Fibroblast of lung (primary cell): ENCODE results near the gene LAT. TPM values are rescaled to one million over a fixed set of nuclear protein-coding genes. Genes with fewer than 3 reads are reported as not detected.

ENCODE experiments used
- DNase-seq, 2 donors: peaks; one replicate each; pipeline versions ENCODE4 v3.0.0 to v3.0.0-alpha.2; 2010; ENCODE audit warnings: low read depth in 2 of 2
- H2AFZ ChIP-seq: 2 replicates; pipeline ENCODE4 v1.5.1; 2012; ENCODE audit warnings: low read length, control low read depth, inconsistent platforms
- H3K27ac ChIP-seq: 2 replicates; pipeline ENCODE4 v1.5.1; 2011; ENCODE audit warnings: low read length, control low read depth; ENCODE audit not compliant: insufficient read depth
- H3K27me3 ChIP-seq: 2 replicates; pipeline ENCODE4 v1.5.1; 2011; ENCODE audit warnings: mild to moderate bottlenecking, low read length; ENCODE audit not compliant: control insufficient read depth, insufficient read depth
- H3K36me3 ChIP-seq: 2 replicates; pipeline ENCODE4 v1.5.1; 2011; ENCODE audit warnings: low read length; ENCODE audit not compliant: control insufficient read depth, insufficient read depth
- H3K4me1 ChIP-seq: 2 replicates; pipeline ENCODE4 v1.5.1; 2011; ENCODE audit warnings: low read length; ENCODE audit not compliant: control insufficient read depth, insufficient read depth; ENCODE audit errors: extremely low read depth
- H3K4me2 ChIP-seq: 2 replicates; pipeline ENCODE4 v1.5.1; 2011; ENCODE audit warnings: low read length, control low read depth; ENCODE audit not compliant: insufficient read depth; ENCODE audit errors: extremely low read depth
- H3K4me3 ChIP-seq, 4 experiments: fragments of 200-600 bp in 1 of 4; sonication (generic) in 1 of 4; replicated peaks in 1 of 4; 2 replicates each; pipeline ENCODE4 v1.5.1; 2011 to 2016; ENCODE audit warnings: low read length in 4 of 4, low read depth in 3 of 4, mild to moderate bottlenecking in 3 of 4, control low read depth in 2 of 4, inconsistent platforms in 1 of 4, mixed read lengths in 1 of 4; ENCODE audit not compliant: insufficient read depth in 1 of 4; ENCODE audit errors: control extremely low read depth in 1 of 4
- H3K79me2 ChIP-seq: 2 replicates; pipeline ENCODE4 v1.5.1; 2012; ENCODE audit warnings: mild to moderate bottlenecking, low read length, inconsistent platforms; ENCODE audit not compliant: control insufficient read depth, insufficient read depth
- H3K9ac ChIP-seq: 2 replicates; pipeline ENCODE4 v1.5.1; 2011; ENCODE audit warnings: mild to moderate bottlenecking, low read length, control low read depth; ENCODE audit not compliant: insufficient read depth
- H3K9me3 ChIP-seq: 2 replicates; pipeline ENCODE4 v1.5.1; 2012; ENCODE audit warnings: low read depth, low read length; ENCODE audit not compliant: control insufficient read depth, insufficient read depth
- H4K20me1 ChIP-seq: 2 replicates; pipeline ENCODE4 v1.5.1; 2011; ENCODE audit warnings: low read length; ENCODE audit not compliant: control insufficient read depth, insufficient read depth; ENCODE audit errors: extremely low read depth
- EZH2 ChIP-seq: IDR thresholded peaks from 2 replicates; pipeline ENCODE4 v1.5.1; 2012; ENCODE audit warnings: low read length, control low read depth, mild to moderate bottlenecking; ENCODE audit errors: missing control alignments
- polyA plus RNA-seq, 2 donors: library from polyadenylated mRNA; depleted of rRNA in 1 of 2; stranded (reverse) in 1 of 2; unstranded in 1 of 2; fragments of >200 nt; gene quantifications; 2 replicates each; pipeline ENCODE4 v1.2.1, GENCODE V29; 2011 to 2012; ENCODE audit warnings: missing spikeins in 1 of 2
- total RNA-seq: library from RNA; depleted of rRNA; stranded (reverse); fragments of >200 nt; gene quantifications from 2 replicates; pipeline ENCODE4 v1.2.1, GENCODE V29; 2014
- TF ChIP-seq, protein P1 (sequence below), 2 donors: IDR thresholded peaks in 1 of 2; conservative IDR thresholded peaks in 1 of 2; 1 replicate in 1 of 2; 2 replicates in 1 of 2; pipeline ENCODE4 v1.5.1; 2011 to 2012; ENCODE audit warnings: low read length in 2 of 2, control low read depth in 1 of 2, inconsistent platforms in 1 of 2, low read depth in 1 of 2, mild to moderate bottlenecking in 1 of 2

The LAT gene
- total and polyA plus RNA-seq, 2 donors (not counting 1 experiment from before 2014, with no cell fraction given): 0.50 to 1.4 TPM

- DNase-seq: no peak
These were observed 7.6 kb downstream of the LAT start for GRCh38 chr16:28992496-28992895.

DNA sequence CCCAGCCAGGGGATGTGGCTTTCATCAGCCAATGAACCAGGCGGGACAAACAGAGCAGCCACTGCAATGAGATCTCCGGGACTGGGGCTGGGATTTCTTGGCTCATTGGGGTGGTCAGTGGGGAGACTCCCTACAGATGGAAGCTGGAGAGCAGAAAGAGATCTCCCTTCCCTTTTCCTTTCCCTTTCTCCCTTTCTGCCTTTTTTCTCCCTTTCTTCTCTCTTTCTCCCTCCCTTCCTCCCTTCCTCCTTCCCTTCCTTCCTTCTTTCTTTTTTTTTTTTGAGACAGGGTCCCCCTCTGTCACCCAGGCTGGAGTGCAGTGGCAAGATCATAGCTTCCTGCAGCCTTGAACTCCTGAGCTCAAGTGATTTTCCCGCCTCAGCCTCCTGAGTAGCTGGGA, 14.0 kb downstream of the LAT start:
- no peak for DNase-seq
- Histone ChIP-seq H2AFZ (no peak overlapping the region), H3K79me2 (no peaks in the 10 kb centered on the region), H3K27ac (no peak overlapping the region), H3K4me1 (no peaks in the 10 kb centered on the region), H3K9me3 (no peaks in the 10 kb centered on the region), H3K9ac (no peak overlapping the region), H3K4me3 (no peak overlapping the region), H4K20me1 (no peaks in the 10 kb centered on the region), H3K4me2 (no peak overlapping the region), H3K36me3 (no peaks in the 10 kb centered on the region), H3K27me3 (no peaks in the 10 kb centered on the region)
- TF ChIP-seq EZH2: no peak

More at GRCh38 chr16:28992496-28992895, 7.6 kb downstream of the LAT start:
- Histone ChIP-seq H3K4me3 (no peak overlapping the region), H3K36me3 (no peaks in the 10 kb centered on the region), H2AFZ (no peak overlapping the region), H3K79me2 (no peaks in the 10 kb centered on the region), H3K27ac (no peak overlapping the region), H3K4me1 (no peaks in the 10 kb centered on the region), H3K4me2 (no peak overlapping the region), H3K9me3 (no peaks in the 10 kb centered on the region), H3K27me3 (no peaks in the 10 kb centered on the region), H4K20me1 (no peaks in the 10 kb centered on the region), H3K9ac (no peak overlapping the region)
- TF ChIP-seq EZH2: no peak
- TF ChIP-seq, protein P1, sequence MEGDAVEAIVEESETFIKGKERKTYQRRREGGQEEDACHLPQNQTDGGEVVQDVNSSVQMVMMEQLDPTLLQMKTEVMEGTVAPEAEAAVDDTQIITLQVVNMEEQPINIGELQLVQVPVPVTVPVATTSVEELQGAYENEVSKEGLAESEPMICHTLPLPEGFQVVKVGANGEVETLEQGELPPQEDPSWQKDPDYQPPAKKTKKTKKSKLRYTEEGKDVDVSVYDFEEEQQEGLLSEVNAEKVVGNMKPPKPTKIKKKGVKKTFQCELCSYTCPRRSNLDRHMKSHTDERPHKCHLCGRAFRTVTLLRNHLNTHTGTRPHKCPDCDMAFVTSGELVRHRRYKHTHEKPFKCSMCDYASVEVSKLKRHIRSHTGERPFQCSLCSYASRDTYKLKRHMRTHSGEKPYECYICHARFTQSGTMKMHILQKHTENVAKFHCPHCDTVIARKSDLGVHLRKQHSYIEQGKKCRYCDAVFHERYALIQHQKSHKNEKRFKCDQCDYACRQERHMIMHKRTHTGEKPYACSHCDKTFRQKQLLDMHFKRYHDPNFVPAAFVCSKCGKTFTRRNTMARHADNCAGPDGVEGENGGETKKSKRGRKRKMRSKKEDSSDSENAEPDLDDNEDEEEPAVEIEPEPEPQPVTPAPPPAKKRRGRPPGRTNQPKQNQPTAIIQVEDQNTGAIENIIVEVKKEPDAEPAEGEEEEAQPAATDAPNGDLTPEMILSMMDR (conservative IDR thresholded peaks at IDR 0.05 in 1 of 2, IDR thresholded peaks at IDR 0.05 in 1 of 2; ENCODE audit: low read depth in 1 of 2, low read length in 2 of 2): no peak

GRCh38 chr16:28999577-28999976, 14.7 kb downstream of the LAT start:
- no peak for DNase-seq
- H3K9ac ChIP-seq: no peak overlapping the region
- H3K36me3 ChIP-seq: no peaks in the 10 kb centered on the region
- H3K4me1 ChIP-seq: no peaks in the 10 kb centered on the region
- H2AFZ ChIP-seq: no peak overlapping the region
- TF ChIP-seq EZH2: no peak
- TF ChIP-seq, protein P1 (conservative IDR thresholded peaks at IDR 0.05 in 1 of 2, IDR thresholded peaks at IDR 0.05 in 1 of 2; ENCODE audit: low read depth in 1 of 2, low read length in 2 of 2): no peak
- H3K4me2 ChIP-seq: no peak overlapping the region
- H3K79me2 ChIP-seq: no peaks in the 10 kb centered on the region
- H3K9me3 ChIP-seq: no peaks in the 10 kb centered on the region
- H3K27me3 ChIP-seq: no peaks in the 10 kb centered on the region
- no peaks in the 10 kb centered on the region for H4K20me1 ChIP-seq
- no peak overlapping the region for H3K4me3 ChIP-seq
- H3K27ac ChIP-seq: no peak overlapping the region
